Measurements from ENCODE around the gene EGFL7.

Gene EGFL7

GRCh38 chr9:136660971-136661550 lies 1.7 kb upstream of the EGFL7 start:
- no peak for DNase-seq (ENCODE audit: low read depth)

GRCh38 chr9:136661641-136662325 lies 933 bp upstream of the EGFL7 start:
- DNase-seq (ENCODE audit: low read depth) = no peak

GRCh38 chr9:136662326-136662655 lies 425 bp upstream of the EGFL7 start:
- DNase-seq (ENCODE audit: low read depth) = no peak

- DNase-seq (ENCODE audit: low read depth) = no peak
These were observed 1.5 kb downstream of the EGFL7 start for GRCh38 chr9:136664000-136664915.

- no peak for DNase-seq (ENCODE audit: low read depth)
These were observed 2.5 kb downstream of the EGFL7 start for GRCh38 chr9:136665111-136665703.

- no peak for DNase-seq (ENCODE audit: low read depth)
These were observed 3.1 kb downstream of the EGFL7 start for GRCh38 chr9:136665704-136666371.

GRCh38 chr9:136666372-136667213 lies 3.9 kb downstream of the EGFL7 start:
- DNase-seq (ENCODE audit: low read depth) = no peak

- DNase-seq (ENCODE audit: low read depth) = no peak
These were observed 4.7 kb downstream of the EGFL7 start for GRCh38 chr9:136667214-136667939.

- no peak for DNase-seq (ENCODE audit: low read depth)
These were observed 5.4 kb downstream of the EGFL7 start for GRCh38 chr9:136667940-136668760.

- DNase-seq (ENCODE audit: low read depth) = no peak
These were observed 6.5 kb downstream of the EGFL7 start for GRCh38 chr9:136668983-136669790.

- DNase-seq (ENCODE audit: low read depth) = no peak
These were observed 7.2 kb downstream of the EGFL7 start for GRCh38 chr9:136669791-136670464.

- DNase-seq (ENCODE audit: low read depth) = no peak
These were observed 8.0 kb downstream of the EGFL7 start for GRCh38 chr9:136670576-136671253.

GRCh38 chr9:136671254-136671614 lies 8.5 kb downstream of the EGFL7 start:
- DNase-seq (ENCODE audit: low read depth) = no peak

GRCh38 chr9:136671646-136672430 lies 9.1 kb downstream of the EGFL7 start:
- no peak for DNase-seq (ENCODE audit: low read depth)

- no peak for DNase-seq (ENCODE audit: low read depth)
These were observed 9.8 kb downstream of the EGFL7 start for GRCh38 chr9:136672431-136673087.
